H9 (cell line): Measurements from ENCODE around the gene CCDC40. TPM values are rescaled to one million over a fixed set of nuclear protein-coding genes. Genes with fewer than 3 reads are reported as not detected.

Source experiments
- DNase-seq: peaks from one replicate; pipeline ENCODE4 v3.0.0-alpha.2; 2017
- H2AFZ ChIP-seq: one replicate; pipeline ENCODE4 v1.6.1; 2013; ENCODE audit warnings: mild to moderate bottlenecking, low read length, control low read depth, moderate library complexity
- H2AK5ac ChIP-seq: 2 replicates; pipeline ENCODE4 v1.6.1; 2013; ENCODE audit warnings: low read length, control low read depth, mixed read lengths; ENCODE audit not compliant: insufficient read length
- H2BK120ac ChIP-seq: one replicate; pipeline ENCODE4 v1.6.1; 2013; ENCODE audit warnings: low read depth, mild to moderate bottlenecking, low read length, control low read depth, inconsistent platforms; ENCODE audit not compliant: poor library complexity, severe bottlenecking
- H2BK12ac ChIP-seq: 2 replicates; pipeline ENCODE4 v1.6.1; 2013; ENCODE audit warnings: low read length, control low read depth, mixed read lengths, low read depth; ENCODE audit not compliant: insufficient read length
- H2BK15ac ChIP-seq: 2 replicates; pipeline ENCODE4 v1.6.1; 2013; ENCODE audit warnings: low read depth, low read length, control low read depth
- H2BK20ac ChIP-seq: one replicate; pipeline ENCODE4 v1.6.1; 2013; ENCODE audit warnings: low read depth, mild to moderate bottlenecking, low read length, control low read depth, inconsistent platforms; ENCODE audit not compliant: poor library complexity, severe bottlenecking
- H2BK5ac ChIP-seq: 2 replicates; pipeline ENCODE4 v1.6.1; 2013; ENCODE audit warnings: low read length, control low read depth, mixed read lengths; ENCODE audit not compliant: insufficient read length
- H3K14ac ChIP-seq: 2 replicates; pipeline ENCODE4 v1.6.1; 2013; ENCODE audit warnings: low read length, control low read depth; ENCODE audit not compliant: insufficient read depth
- H3K18ac ChIP-seq: 2 replicates; pipeline ENCODE4 v1.6.1; 2013; ENCODE audit warnings: low read depth, mild to moderate bottlenecking, mixed read lengths, low read length, control low read depth; ENCODE audit not compliant: insufficient read length
- H3K23ac ChIP-seq: 2 replicates; pipeline ENCODE4 v1.6.1; 2013; ENCODE audit warnings: low read length, control low read depth, mixed read lengths, low read depth; ENCODE audit not compliant: insufficient read length
- H3K23me2 ChIP-seq: 2 replicates; pipeline ENCODE4 v1.6.1; 2013; ENCODE audit warnings: low read depth, mild to moderate bottlenecking, mixed read lengths, low read length, control low read depth; ENCODE audit not compliant: insufficient read length, poor library complexity, severe bottlenecking
- H3K27ac ChIP-seq: 2 replicates; pipeline ENCODE4 v1.5.1; 2013; ENCODE audit warnings: low read length, control low read depth, mixed read lengths, low read depth; ENCODE audit not compliant: insufficient read length
- H3K27me3 ChIP-seq: 2 replicates; pipeline ENCODE4 v1.6.1; 2013; ENCODE audit warnings: low read length, control low read depth, inconsistent platforms; ENCODE audit not compliant: insufficient read depth
- H3K4ac ChIP-seq: 2 replicates; pipeline ENCODE4 v1.6.1; 2013; ENCODE audit warnings: low read depth, mild to moderate bottlenecking, control low read depth, inconsistent platforms, low read length, moderate library complexity
- H3K4me1 ChIP-seq: 2 replicates; pipeline ENCODE4 v1.6.1; 2013; ENCODE audit warnings: low read length, control low read depth, inconsistent platforms; ENCODE audit not compliant: insufficient read depth
- H3K4me2 ChIP-seq: 2 replicates; pipeline ENCODE4 v1.6.1; 2013; ENCODE audit warnings: low read length, control low read depth, mixed read lengths; ENCODE audit not compliant: insufficient read length, insufficient read depth
- H3K56ac ChIP-seq: 2 replicates; pipeline ENCODE4 v1.6.1; 2013; ENCODE audit warnings: low read depth, mild to moderate bottlenecking, mixed read lengths, low read length, control low read depth; ENCODE audit not compliant: insufficient read length
- H3K79me1 ChIP-seq: 2 replicates; pipeline ENCODE4 v1.6.1; 2013; ENCODE audit warnings: low read depth, mild to moderate bottlenecking, moderate library complexity, low read length, control low read depth, inconsistent platforms; ENCODE audit not compliant: insufficient read depth, poor library complexity, severe bottlenecking
- H3K79me2 ChIP-seq: 2 replicates; pipeline ENCODE4 v1.6.1; 2013; ENCODE audit warnings: low read length, control low read depth, inconsistent platforms; ENCODE audit not compliant: insufficient read depth
- H3K9ac ChIP-seq: 2 replicates; pipeline ENCODE4 v1.6.1; 2013; ENCODE audit warnings: low read length, control low read depth, mixed read lengths; ENCODE audit not compliant: insufficient read length; ENCODE audit errors: extremely low read depth
- H3K9me3 ChIP-seq: one replicate; pipeline ENCODE4 v1.6.1; 2013; ENCODE audit warnings: low read depth, low read length, inconsistent platforms; ENCODE audit not compliant: control insufficient read depth
- H3T11ph ChIP-seq: one replicate; pipeline ENCODE4 v1.6.1; 2013; ENCODE audit warnings: mild to moderate bottlenecking, low read length, control low read depth, inconsistent platforms
- H4K20me1 ChIP-seq: one replicate; pipeline ENCODE4 v1.6.1; 2013; ENCODE audit not compliant: control insufficient read depth, insufficient read length, insufficient read depth
- H4K5ac ChIP-seq: 2 replicates; pipeline ENCODE4 v1.6.1; 2013; ENCODE audit warnings: low read depth, mild to moderate bottlenecking, mixed read lengths, low read length, control low read depth; ENCODE audit not compliant: insufficient read length
- H4K8ac ChIP-seq: replicated peaks from 2 replicates; pipeline ENCODE4 v1.6.1; 2013; ENCODE audit warnings: low read length, control low read depth, mixed read lengths, low read depth; ENCODE audit not compliant: insufficient read length
- H4K91ac ChIP-seq: 2 replicates; pipeline ENCODE4 v1.6.1; 2013; ENCODE audit warnings: low read depth, mild to moderate bottlenecking, moderate library complexity, mixed read lengths, low read length, control low read depth; ENCODE audit not compliant: insufficient read length
- H3K27ac Mint-ChIP-seq, 3 experiments: 2 replicates in 2 of 3; 3 replicates in 1 of 3; pipeline ENCODE4 v1.8.0; 2020 to 2021; ENCODE audit warnings: mixed read lengths in 3 of 3, mild to moderate bottlenecking in 1 of 3, moderate library complexity in 1 of 3
- H3K27me3 Mint-ChIP-seq: 2 replicates; pipeline ENCODE4 v1.8.0; 2021; ENCODE audit warnings: low read depth, mild to moderate bottlenecking, moderate library complexity, mixed read lengths
- H3K36me3 Mint-ChIP-seq, 3 experiments: 2 replicates in 2 of 3; 3 replicates in 1 of 3; pipeline ENCODE4 v1.8.0; 2020 to 2021; ENCODE audit warnings: low read depth in 3 of 3, mixed read lengths in 3 of 3; ENCODE audit not compliant: insufficient read depth in 1 of 3
- H3K4me1 Mint-ChIP-seq, 2 experiments: 2 replicates each; pipeline ENCODE4 v1.8.0; 2020; ENCODE audit warnings: mixed read lengths in 2 of 2
- H3K4me3 Mint-ChIP-seq, 2 experiments: 2 replicates in 1 of 2; 3 replicates in 1 of 2; pipeline ENCODE4 v1.8.0; 2020 to 2021; ENCODE audit warnings: mild to moderate bottlenecking in 2 of 2, mixed read lengths in 2 of 2, moderate library complexity in 1 of 2
- H3K9me3 Mint-ChIP-seq, 2 experiments: 2 replicates in 1 of 2; 3 replicates in 1 of 2; pipeline ENCODE4 v1.8.0; 2020; ENCODE audit warnings: mild to moderate bottlenecking in 2 of 2, mixed read lengths in 2 of 2, moderate library complexity in 1 of 2
- CTCF ChIP-seq: fragments of 200-600 bp; sonication (generic); conservative IDR thresholded peaks from 3 replicates; pipeline ENCODE4 v1.8.0; 2021; ENCODE audit warnings: antibody characterized with exemption, mild to moderate bottlenecking
- WGBS: extraction: QIAGEN DNeasy Blood & Tissue Kit; methylation state at CpG from one replicate; pipeline ENCODE4 v1.1.7; 2013; ENCODE audit warnings: missing lambda C conversion rate, low lambda C conversion rate, mixed read lengths; ENCODE audit not compliant: insufficient read length; ENCODE audit errors: extremely low coverage; 5-methylcytosine and 5-hydroxymethylcytosine counted together
- total RNA-seq: library from RNA; stranded (reverse); gene quantifications from 2 replicates; pipeline ENCODE4 v1.2.1, GENCODE V29; 2021

Gene CCDC40
- total RNA-seq, 1 experiment from 2014 or later = 8.9 TPM

- TF ChIP-seq CTCF = no peak
- no peak overlapping the region for H3K4me3 Mint-ChIP-seq
These were observed 24.2 kb downstream of the CCDC40 start for GRCh38 chr17:80060644-80061043.

More at GRCh38 chr17:80060644-80061043, 24.2 kb downstream of the CCDC40 start:
- Histone ChIP-seq H3K4me1 (no peaks in the 10 kb centered on the region; the same call in 1 of the 2 replicates), H3T11ph (no peak overlapping the region), H3K79me1 (no peaks in the 10 kb centered on the region), H3K27me3 (no peaks in the 10 kb centered on the region), H4K5ac (no peak overlapping the region), H2BK15ac (no peak overlapping the region), H4K91ac (no peak overlapping the region), H3K23ac (no peak overlapping the region), H3K14ac (no peak overlapping the region), H3K23me2 (no peaks in the 10 kb centered on the region), H3K18ac (no peak overlapping the region), H2BK12ac (no peak overlapping the region), H3K4ac (no peak overlapping the region), H3K79me2 (no peaks in the 10 kb centered on the region), H2AFZ (no peak overlapping the region), H3K4me2 (no peak overlapping the region), H3K9ac (no peak overlapping the region), H3K56ac (no peak overlapping the region), H3K27ac (no peak overlapping the region), H2AK5ac (no peak overlapping the region), H4K8ac (no peak overlapping the region), H2BK120ac (no peak overlapping the region), H2BK5ac (no peak overlapping the region), H4K20me1 (no peaks in the 10 kb centered on the region), H3K9me3 (no peaks in the 10 kb centered on the region), H2BK20ac (no peak overlapping the region)
- H3K36me3 Mint-ChIP-seq = peaks cover 0 to 5% (median 2%) of the 10 kb centered on the region in 3 experiments; a peak in 3 of 7 replicates
- no peaks in the 10 kb centered on the region for H3K27me3 Mint-ChIP-seq
- no peak overlapping the region for H3K27ac Mint-ChIP-seq
- peaks cover 10 to 15% of the 10 kb centered on the region in 2 experiments for H3K4me1 Mint-ChIP-seq
- DNase-seq = no peak
- WGBS = no CpG with 5 or more reads among the region's 4 CpGs
- H3K9me3 Mint-ChIP-seq = no peaks in the 10 kb centered on the region
